Spleen (tissue), 3 donors: ENCODE results near the gene SPTSSB.

Source experiments
- POLR2A ChIP-seq, 3 donors: fragments of 450-650 bp; IDR thresholded peaks; one replicate each; pipeline ENCODE4 v1.5.1; 2017; ENCODE audit warnings: antibody characterized with exemption in 3 of 3, mild to moderate bottlenecking in 1 of 3
- POLR2AphosphoS5 ChIP-seq, 3 donors: sonication (generic); formaldehyde crosslinking; IDR thresholded peaks; one replicate each; pipeline ENCODE4 v1.5.1; 2017; ENCODE audit warnings: antibody characterized with exemption in 3 of 3

DNA sequence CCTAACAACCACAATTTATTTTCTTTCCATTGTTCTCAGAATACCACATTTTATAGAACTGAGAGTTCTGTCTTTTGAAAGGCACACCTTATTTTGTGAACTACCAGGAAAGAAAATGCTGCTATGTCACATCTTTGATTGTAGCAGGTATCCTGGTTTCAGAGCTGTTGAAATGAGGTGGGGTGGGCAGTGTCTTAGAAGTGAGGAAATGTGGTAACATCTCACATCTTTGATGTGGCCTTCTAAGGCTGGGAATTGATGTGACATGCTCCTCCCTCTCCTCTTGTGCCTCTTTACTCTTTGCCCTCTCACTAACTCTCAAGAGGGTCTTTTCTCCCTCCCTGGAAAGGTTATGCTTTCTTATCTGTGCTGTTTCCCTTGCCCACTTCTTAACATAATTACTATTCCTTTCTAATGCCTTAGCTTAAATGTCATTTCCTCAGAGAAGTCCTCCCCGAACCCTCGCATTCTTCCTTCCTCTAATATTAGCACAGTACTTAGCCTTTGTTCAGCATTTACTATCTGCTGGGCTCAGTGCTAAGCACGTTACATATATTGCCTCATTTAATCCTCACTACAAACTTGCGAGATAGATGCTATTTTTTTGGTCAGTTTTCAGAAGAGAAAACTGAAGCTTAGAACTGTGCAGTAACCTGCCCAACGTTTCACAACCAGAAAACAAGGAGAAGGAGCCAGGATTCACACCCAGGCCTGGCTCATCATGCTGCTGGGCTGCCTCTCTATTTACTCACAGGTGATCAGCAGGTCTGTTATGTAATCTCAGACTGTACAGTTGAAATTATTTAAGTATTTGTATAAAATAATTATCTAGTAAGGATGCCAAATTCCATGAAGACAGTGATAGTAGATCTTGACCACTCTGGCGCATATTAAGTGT is 24.0 kb upstream of the SPTSSB start:
- TF ChIP-seq POLR2AphosphoS5 (IDR thresholded peaks at IDR 0.05) = no peak
- no peak for TF ChIP-seq POLR2A (IDR thresholded peaks at IDR 0.05)
